ENCODE data around the gene RAVER2. TPM values are rescaled to one million over a fixed set of nuclear protein-coding genes. Genes with fewer than 3 reads are reported as not detected.

Gene RAVER2
- total RNA-seq, 4 donors from 2014 or later, result 12.5 to 32.9 (median 32.0) TPM

GRCh38 chr1:64829411-64830029 lies 84.6 kb downstream of the RAVER2 start:
- Histone ChIP-seq H3K27ac (no peak overlapping the region), H3K9me3 (no peaks in the 10 kb centered on the region), H3K4me1 (peaks cover 0 to 1% (median 0%) of the 10 kb centered on the region in 3 donors), H3K4me3 (no peak overlapping the region), H3K27me3 (no peaks in the 10 kb centered on the region), H3K36me3 (peaks cover 0 to 37% of the 10 kb centered on the region in 2 donors)
- no peak for TF ChIP-seq EP300 (IDR thresholded peaks at IDR 0.05)
- no peak for TF ChIP-seq POLR2A (IDR thresholded peaks at IDR 0.05)
- no peak for TF ChIP-seq POLR2AphosphoS5 (IDR thresholded peaks at IDR 0.05)
- TF ChIP-seq, protein P1, sequence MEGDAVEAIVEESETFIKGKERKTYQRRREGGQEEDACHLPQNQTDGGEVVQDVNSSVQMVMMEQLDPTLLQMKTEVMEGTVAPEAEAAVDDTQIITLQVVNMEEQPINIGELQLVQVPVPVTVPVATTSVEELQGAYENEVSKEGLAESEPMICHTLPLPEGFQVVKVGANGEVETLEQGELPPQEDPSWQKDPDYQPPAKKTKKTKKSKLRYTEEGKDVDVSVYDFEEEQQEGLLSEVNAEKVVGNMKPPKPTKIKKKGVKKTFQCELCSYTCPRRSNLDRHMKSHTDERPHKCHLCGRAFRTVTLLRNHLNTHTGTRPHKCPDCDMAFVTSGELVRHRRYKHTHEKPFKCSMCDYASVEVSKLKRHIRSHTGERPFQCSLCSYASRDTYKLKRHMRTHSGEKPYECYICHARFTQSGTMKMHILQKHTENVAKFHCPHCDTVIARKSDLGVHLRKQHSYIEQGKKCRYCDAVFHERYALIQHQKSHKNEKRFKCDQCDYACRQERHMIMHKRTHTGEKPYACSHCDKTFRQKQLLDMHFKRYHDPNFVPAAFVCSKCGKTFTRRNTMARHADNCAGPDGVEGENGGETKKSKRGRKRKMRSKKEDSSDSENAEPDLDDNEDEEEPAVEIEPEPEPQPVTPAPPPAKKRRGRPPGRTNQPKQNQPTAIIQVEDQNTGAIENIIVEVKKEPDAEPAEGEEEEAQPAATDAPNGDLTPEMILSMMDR (IDR thresholded peaks at IDR 0.05), result no peak
- no peak for ATAC-seq
- WGBS, 2 donors (ENCODE audit: low coverage in 1 of 2), result 77% methylated on average over 5 to 8 of the region's 8 CpGs

DNA sequence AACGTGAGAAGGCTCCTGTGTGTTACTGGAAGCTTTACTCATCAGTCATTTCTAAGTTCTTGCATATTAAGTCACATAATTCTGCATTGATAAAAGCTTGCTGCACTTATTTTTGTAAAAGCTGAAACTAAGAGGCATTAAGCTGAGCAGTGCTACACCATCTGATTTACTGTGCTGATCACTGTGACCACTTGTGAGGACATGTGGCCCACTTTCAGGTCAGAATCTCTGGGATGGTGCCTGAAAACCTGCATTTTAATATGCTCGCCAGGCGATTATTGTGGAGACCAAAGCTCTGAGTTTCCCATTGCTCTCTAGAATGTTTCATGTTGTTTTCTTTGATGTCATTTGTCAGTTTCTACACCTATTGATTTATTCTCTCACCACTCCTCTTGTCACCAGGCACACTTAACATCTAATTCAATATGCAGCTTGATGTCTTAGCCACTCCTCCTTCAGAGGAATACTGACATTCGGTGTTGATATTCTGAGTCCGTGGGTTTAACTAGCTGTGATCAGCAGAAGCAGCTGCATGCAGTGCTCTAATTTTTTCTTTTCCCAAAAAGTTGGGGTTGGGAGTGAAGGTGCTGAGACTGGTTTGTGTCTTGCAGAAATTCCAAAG lies 85.3 kb downstream of the RAVER2 start:
- Histone ChIP-seq H3K9me3 (no peaks in the 10 kb centered on the region), H3K27me3 (no peaks in the 10 kb centered on the region), H3K4me3 (no peak overlapping the region), H3K4me1 (no peaks in the 10 kb centered on the region), H3K27ac (no peak overlapping the region), H3K36me3 (peaks cover 0 to 44% of the 10 kb centered on the region in 2 donors)
- TF ChIP-seq, protein P1 (IDR thresholded peaks at IDR 0.05), result no peak
- no peak for TF ChIP-seq POLR2AphosphoS5 (IDR thresholded peaks at IDR 0.05)
- no peak for TF ChIP-seq POLR2A (IDR thresholded peaks at IDR 0.05)
- no peak for TF ChIP-seq EP300 (IDR thresholded peaks at IDR 0.05)
- WGBS, 2 donors (ENCODE audit: low coverage in 1 of 2), result 40 to 73% methylated on average over 1 to 5 of the region's 5 CpGs
- no peak for ATAC-seq

DNA sequence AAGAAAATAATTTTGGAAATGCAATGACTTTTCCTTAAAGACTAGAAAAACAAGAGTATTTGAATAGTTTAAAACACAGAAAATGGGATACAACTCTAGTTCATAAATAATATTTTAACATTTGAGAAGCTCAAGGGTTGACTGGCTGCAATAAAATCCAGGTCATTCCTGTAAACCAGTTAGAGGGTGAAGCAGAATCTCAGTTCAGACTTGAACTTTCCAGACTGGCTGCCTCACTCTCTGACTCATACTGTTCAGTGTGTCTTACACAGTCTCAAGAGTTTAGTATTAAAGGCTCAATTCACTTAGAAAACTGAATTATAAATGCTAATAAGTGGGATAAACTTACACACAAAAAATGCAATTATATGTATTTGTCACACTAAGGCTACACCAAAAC lies 89.9 kb downstream of the RAVER2 start:
- H3K27ac ChIP-seq, result no peak overlapping the region
- ATAC-seq, result no peak
- no peaks in the 10 kb centered on the region for H3K27me3 ChIP-seq
- no peaks in the 10 kb centered on the region for H3K4me1 ChIP-seq
- no peak overlapping the region for H3K4me3 ChIP-seq
- H3K36me3 ChIP-seq, result peaks cover 3 to 88% of the 10 kb centered on the region in 2 donors
- no peaks in the 10 kb centered on the region for H3K9me3 ChIP-seq
- TF ChIP-seq, protein P1 (IDR thresholded peaks at IDR 0.05), result no peak

GRCh38 chr1:64836802-64837201 lies 91.9 kb downstream of the RAVER2 start:
- peaks cover 3 to 96% of the 10 kb centered on the region in 2 donors for H3K36me3 ChIP-seq
- TF ChIP-seq EP300 (IDR thresholded peaks at IDR 0.05), result no peak
- no peak for TF ChIP-seq POLR2AphosphoS5 (IDR thresholded peaks at IDR 0.05)
- H3K4me1 ChIP-seq, result peaks cover 0 to under 1% (median 0%) of the 10 kb centered on the region in 3 donors
- H3K9me3 ChIP-seq, result no peaks in the 10 kb centered on the region
- no peaks in the 10 kb centered on the region for H3K27me3 ChIP-seq
- ATAC-seq, result no peak
- no peak overlapping the region for H3K4me3 ChIP-seq
- WGBS, 2 donors (ENCODE audit: low coverage in 1 of 2), result 81 to 84% methylated on average over 5 to 8 of the region's 8 CpGs
- H3K27ac ChIP-seq, result no peak overlapping the region

- Histone ChIP-seq H3K4me1 (peaks cover 0 to 15% (median 7%) of the 10 kb centered on the region in 3 donors), H3K4me3 (no peak overlapping the region), H3K27ac (no peak overlapping the region), H3K27me3 (no peaks in the 10 kb centered on the region), H3K36me3 (peaks cover 3 to 93% of the 10 kb centered on the region in 2 donors), H3K9me3 (no peaks in the 10 kb centered on the region)
- 49 to 71% methylated on average over 1 to 2 of the region's 7 CpGs for WGBS, 2 donors (ENCODE audit: low coverage in 1 of 2)
- TF ChIP-seq POLR2A (IDR thresholded peaks at IDR 0.05) (no peak), POLR2AphosphoS5 (IDR thresholded peaks at IDR 0.05) (no peak), EP300 (IDR thresholded peaks at IDR 0.05) (no peak)
- TF ChIP-seq, protein P1 (IDR thresholded peaks at IDR 0.05), result no peak
- ATAC-seq, result no peak
Observed at GRCh38 chr1:64838486-64838885, 93.6 kb downstream of the RAVER2 start.

Measured in gastroesophageal sphincter (tissue), 4 donors.